HepG2 (cell line): Measurements from ENCODE around the gene SPDYE2B.
"Not testable (repeated sequence)": the region's sequence is repeated elsewhere in the genome, so short reads cannot be mapped to it uniquely, and the experiment has no call there.

Experiments
- AGO1 ChIP-seq: fragments of 200-400 bp; formaldehyde crosslinking; IDR thresholded peaks from 2 replicates; pipeline ENCODE4 v1.6.1; 2017; ENCODE audit warnings: mild to moderate bottlenecking, low read depth, low read length, moderate library complexity; ENCODE audit not compliant: poor library complexity, severe bottlenecking
- GATAD2A ChIP-seq: IDR thresholded peaks from 2 replicates; pipeline ENCODE4 v1.6.1; 2016
- KDM2A ChIP-seq: sonication (generic); formaldehyde crosslinking; IDR thresholded peaks from 2 replicates; pipeline ENCODE4 v1.4.0; 2020; ENCODE audit warnings: low read depth, missing genetic modification reagents, borderline replicate concordance
- MEIS2 ChIP-seq: sonication (generic); formaldehyde crosslinking; IDR thresholded peaks from 2 replicates; pipeline ENCODE4 v1.9.0; 2021; ENCODE audit warnings: mild to moderate bottlenecking, missing genetic modification reagents
- NFRKB ChIP-seq: fragments of 450-650 bp; IDR thresholded peaks from 2 replicates; pipeline ENCODE4 v1.6.1; 2017
- SMC3 ChIP-seq: IDR thresholded peaks from 2 replicates; pipeline ENCODE4 v1.6.1; 2011; ENCODE audit warnings: low read length, improper control_type of control experiment
- TEAD2 ChIP-seq: sonication (generic); formaldehyde crosslinking; IDR thresholded peaks from 2 replicates; pipeline ENCODE4 v1.9.0; 2021; ENCODE audit warnings: missing genetic modification reagents
- ZNF570 ChIP-seq: sonication (generic); formaldehyde crosslinking; IDR thresholded peaks from 2 replicates; pipeline ENCODE4 v1.4.0; 2020; ENCODE audit warnings: mild to moderate bottlenecking, missing genetic modification reagents, borderline replicate concordance
- TF ChIP-seq, protein P1 (sequence below): conservative IDR thresholded peaks from 2 replicates; pipeline ENCODE4 v1.6.1; 2018; ENCODE audit warnings: missing genetic modification reagents
- TF ChIP-seq, protein P2 (sequence below): IDR thresholded peaks from 2 replicates; pipeline ENCODE4 v1.6.1; 2012; ENCODE audit warnings: inconsistent platforms
- TF ChIP-seq, protein P3 (sequence below): sonication (generic); formaldehyde crosslinking; IDR thresholded peaks from 2 replicates; pipeline ENCODE4 v1.4.0; 2020; ENCODE audit warnings: missing genetic modification reagents, borderline replicate concordance

DNA sequence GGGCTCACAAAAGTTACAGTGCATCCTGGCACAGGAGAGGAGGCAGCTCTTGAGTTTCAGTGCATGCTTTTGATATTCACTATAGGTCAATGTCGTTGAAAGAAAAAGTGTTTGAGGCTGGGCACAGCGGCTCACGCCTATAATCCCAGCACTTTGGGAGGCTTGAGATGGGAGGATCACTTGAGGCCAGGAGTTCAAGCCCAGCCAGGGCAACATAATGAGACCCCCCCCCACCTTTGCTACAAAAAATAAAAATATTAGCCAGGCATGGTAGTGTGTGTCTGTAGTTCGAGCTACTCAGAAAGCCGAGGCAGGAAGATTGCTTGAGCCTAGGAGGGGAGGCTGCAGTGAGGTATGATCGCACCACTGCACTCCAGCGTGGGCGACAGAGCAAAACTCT, 32.0 kb upstream of the SPDYE2B start:
- not testable (repeated sequence) for TF ChIP-seq GATAD2A (CRISPR knock-in tag); KDM2A (CRISPR knock-in tag); AGO1; TEAD2 (CRISPR knock-in tag); NFRKB; MEIS2 (CRISPR knock-in tag); ZNF570 (CRISPR knock-in tag); SMC3
- TF ChIP-seq, protein P1, sequence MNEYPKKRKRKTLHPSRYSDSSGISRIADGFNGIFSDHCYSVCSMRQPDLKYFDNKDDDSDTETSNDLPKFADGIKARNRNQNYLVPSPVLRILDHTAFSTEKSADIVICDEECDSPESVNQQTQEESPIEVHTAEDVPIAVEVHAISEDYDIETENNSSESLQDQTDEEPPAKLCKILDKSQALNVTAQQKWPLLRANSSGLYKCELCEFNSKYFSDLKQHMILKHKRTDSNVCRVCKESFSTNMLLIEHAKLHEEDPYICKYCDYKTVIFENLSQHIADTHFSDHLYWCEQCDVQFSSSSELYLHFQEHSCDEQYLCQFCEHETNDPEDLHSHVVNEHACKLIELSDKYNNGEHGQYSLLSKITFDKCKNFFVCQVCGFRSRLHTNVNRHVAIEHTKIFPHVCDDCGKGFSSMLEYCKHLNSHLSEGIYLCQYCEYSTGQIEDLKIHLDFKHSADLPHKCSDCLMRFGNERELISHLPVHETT (CRISPR knock-in tag): not testable (repeated sequence)
- TF ChIP-seq, protein P2, sequence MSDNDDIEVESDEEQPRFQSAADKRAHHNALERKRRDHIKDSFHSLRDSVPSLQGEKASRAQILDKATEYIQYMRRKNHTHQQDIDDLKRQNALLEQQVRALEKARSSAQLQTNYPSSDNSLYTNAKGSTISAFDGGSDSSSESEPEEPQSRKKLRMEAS: not testable (repeated sequence)
- TF ChIP-seq, protein P3, sequence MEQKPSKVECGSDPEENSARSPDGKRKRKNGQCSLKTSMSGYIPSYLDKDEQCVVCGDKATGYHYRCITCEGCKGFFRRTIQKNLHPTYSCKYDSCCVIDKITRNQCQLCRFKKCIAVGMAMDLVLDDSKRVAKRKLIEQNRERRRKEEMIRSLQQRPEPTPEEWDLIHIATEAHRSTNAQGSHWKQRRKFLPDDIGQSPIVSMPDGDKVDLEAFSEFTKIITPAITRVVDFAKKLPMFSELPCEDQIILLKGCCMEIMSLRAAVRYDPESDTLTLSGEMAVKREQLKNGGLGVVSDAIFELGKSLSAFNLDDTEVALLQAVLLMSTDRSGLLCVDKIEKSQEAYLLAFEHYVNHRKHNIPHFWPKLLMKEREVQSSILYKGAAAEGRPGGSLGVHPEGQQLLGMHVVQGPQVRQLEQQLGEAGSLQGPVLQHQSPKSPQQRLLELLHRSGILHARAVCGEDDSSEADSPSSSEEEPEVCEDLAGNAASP (CRISPR knock-in tag): not testable (repeated sequence)
